Neural cell (in vitro differentiated cells): ENCODE measurements around the gene ATP13A2. TPM values are rescaled to one million over a fixed set of nuclear protein-coding genes. Genes with fewer than 3 reads are reported as not detected.

Experiments
- H2AFZ ChIP-seq: fragments of 200-600, 300-800 bp; sonication (generic), shearing (Covaris generic); 2 replicates; pipeline ENCODE4 v1.6.0; 2014; ENCODE audit warnings: low read depth, mild to moderate bottlenecking, antibody characterized with exemption, low read length, moderate library complexity
- H3F3A ChIP-seq: fragments of 200-600 bp; shearing (Covaris generic); 2 replicates; pipeline ENCODE4 v1.6.1; 2016; ENCODE audit warnings: mild to moderate bottlenecking, moderate library complexity, mixed read lengths, antibody characterized with exemption, low read length; ENCODE audit not compliant: insufficient read depth, poor library complexity, severe bottlenecking
- H3K27ac ChIP-seq: fragments of 200-600, 300-800 bp; sonication (generic), shearing (Covaris generic); 2 replicates; pipeline ENCODE4 v1.5.1; 2014; ENCODE audit warnings: mild to moderate bottlenecking, low read length, moderate library complexity
- H3K27me3 ChIP-seq: fragments of 300-800, 200-600 bp; sonication (generic), shearing (Covaris generic); 2 replicates; pipeline ENCODE4 v1.6.0; 2014; ENCODE audit warnings: mild to moderate bottlenecking, low read depth, low read length, moderate library complexity; ENCODE audit not compliant: insufficient read depth
- H3K36me3 ChIP-seq: fragments of 300-800, 200-600 bp; sonication (generic), shearing (Covaris generic); 2 replicates; pipeline ENCODE4 v1.5.1; 2014; ENCODE audit warnings: mild to moderate bottlenecking, antibody characterized with exemption, low read length, moderate library complexity; ENCODE audit not compliant: insufficient read depth
- H3K4me2 ChIP-seq: fragments of 300-800, 200-600 bp; sonication (generic), shearing (Covaris generic); 2 replicates; pipeline ENCODE4 v1.6.0; 2014; ENCODE audit warnings: mild to moderate bottlenecking, low read length
- H3K4me3 ChIP-seq: fragments of 300-800, 200-600 bp; sonication (generic), shearing (Covaris generic); 2 replicates; pipeline ENCODE4 v1.5.1; 2014; ENCODE audit warnings: mild to moderate bottlenecking, low read length, moderate library complexity
- H3K79me2 ChIP-seq: fragments of 200-600 bp; shearing (Covaris generic); replicated peaks from 2 replicates; pipeline ENCODE4 v1.6.0; 2014; ENCODE audit warnings: mild to moderate bottlenecking, low read length, moderate library complexity; ENCODE audit not compliant: insufficient read depth
- H3K9ac ChIP-seq: fragments of 300-800, 200-600 bp; sonication (generic), shearing (Covaris generic); 2 replicates; pipeline ENCODE4 v1.6.1; 2016; ENCODE audit warnings: mild to moderate bottlenecking, low read length, mixed read lengths
- H3K9me2 ChIP-seq: fragments of 200-600 bp; shearing (Covaris generic); 2 replicates; pipeline ENCODE4 v1.6.1; 2016; ENCODE audit warnings: mild to moderate bottlenecking, low read length, mixed read lengths; ENCODE audit not compliant: insufficient read depth
- H3K9me3 ChIP-seq: fragments of 200-600, 300-800 bp; sonication (generic), shearing (Covaris generic); 2 replicates; pipeline ENCODE4 v1.6.1; 2016; ENCODE audit warnings: mild to moderate bottlenecking, mixed run types, low read length, moderate library complexity, mixed read lengths
- H4K20me1 ChIP-seq: fragments of 200-600 bp; shearing (Covaris generic); 2 replicates; pipeline ENCODE4 v1.6.1; 2016; ENCODE audit warnings: mild to moderate bottlenecking, mixed run types; ENCODE audit not compliant: insufficient read depth
- CTCF ChIP-seq: fragments of 450-650 bp; IDR thresholded peaks from 2 replicates; pipeline ENCODE4 v1.5.1; 2014; ENCODE audit warnings: antibody characterized with exemption, mild to moderate bottlenecking, moderate library complexity; ENCODE audit not compliant: poor library complexity, severe bottlenecking
- EP300 ChIP-seq: fragments of 450-650 bp; conservative IDR thresholded peaks from 2 replicates; pipeline ENCODE4 v1.6.1; 2014; ENCODE audit warnings: antibody characterized with exemption, mild to moderate bottlenecking, moderate library complexity; ENCODE audit not compliant: poor library complexity, severe bottlenecking
- EZH2 ChIP-seq: fragments of 200-600, 300-800 bp; shearing (Covaris generic), sonication (generic); IDR thresholded peaks from 2 replicates; pipeline ENCODE4 v1.6.1; 2014; ENCODE audit warnings: antibody characterized with exemption, low read length, borderline replicate concordance, mild to moderate bottlenecking; ENCODE audit not compliant: insufficient read depth, poor library complexity, severe bottlenecking
- MXI1 ChIP-seq: fragments of 450-650 bp; conservative IDR thresholded peaks from 2 replicates; pipeline ENCODE4 v1.6.1; 2014; ENCODE audit warnings: antibody characterized with exemption, mild to moderate bottlenecking; ENCODE audit not compliant: poor library complexity, severe bottlenecking
- POLR2AphosphoS5 ChIP-seq: IDR thresholded peaks from 2 replicates; pipeline ENCODE4 v1.6.1; 2012
- RAD21 ChIP-seq: fragments of 450-650 bp; conservative IDR thresholded peaks from 2 replicates; pipeline ENCODE4 v1.6.1; 2014; ENCODE audit warnings: antibody characterized with exemption, mild to moderate bottlenecking, moderate library complexity
- REST ChIP-seq: IDR thresholded peaks from 2 replicates; pipeline ENCODE4 v1.6.1; 2012; ENCODE audit warnings: borderline replicate concordance
- SMC3 ChIP-seq: fragments of 450-650 bp; conservative IDR thresholded peaks from 2 replicates; pipeline ENCODE4 v1.6.1; 2014; ENCODE audit warnings: antibody characterized with exemption, mild to moderate bottlenecking, moderate library complexity; ENCODE audit not compliant: poor library complexity
- TAF1 ChIP-seq: IDR thresholded peaks from 2 replicates; pipeline ENCODE4 v1.6.1; 2012; ENCODE audit warnings: low read depth
- polyA plus RNA-seq: library from polyadenylated mRNA; depleted of rRNA; stranded (reverse); fragments of >200 nt; gene quantifications from 2 replicates; pipeline ENCODE4 v1.2.3, GENCODE V29; 2014

The ATP13A2 gene
- polyA plus RNA-seq, 1 donor from 2014 or later: 43.3 TPM

GRCh38 chr1:17014671-17015567 lies 3.2 kb upstream of the ATP13A2 start:
- no peak for TF ChIP-seq TAF1
- no peak for TF ChIP-seq EP300
- H4K20me1 ChIP-seq: no peaks in the 10 kb centered on the region
- H3K79me2 ChIP-seq: peaks cover 5% of the 10 kb centered on the region
- H3K4me2 ChIP-seq: no peak overlapping the region
- H3K9me2 ChIP-seq: no peaks in the 10 kb centered on the region
- H2AFZ ChIP-seq: no peak overlapping the region
- H3K36me3 ChIP-seq: peaks cover 10% of the 10 kb centered on the region
- no peaks in the 10 kb centered on the region for H3F3A ChIP-seq
- no peaks in the 10 kb centered on the region for H3K27me3 ChIP-seq
- no peaks in the 10 kb centered on the region for H3K9me3 ChIP-seq
- no peak overlapping the region for H3K4me3 ChIP-seq
- H3K9ac ChIP-seq: no peak overlapping the region
- no peak overlapping the region for H3K27ac ChIP-seq

GRCh38 chr1:17013491-17014320 lies 2.0 kb upstream of the ATP13A2 start:
- Histone ChIP-seq H3K4me3 (no peak overlapping the region), H3K79me2 (peaks cover 8% of the 10 kb centered on the region), H3F3A (no peaks in the 10 kb centered on the region), H3K9me3 (no peaks in the 10 kb centered on the region), H3K9ac (no peak overlapping the region), H3K9me2 (no peaks in the 10 kb centered on the region), H2AFZ (no peak overlapping the region), H3K27me3 (no peaks in the 10 kb centered on the region), H4K20me1 (no peaks in the 10 kb centered on the region), H3K4me2 (no peak overlapping the region), H3K36me3 (peaks cover 4% of the 10 kb centered on the region), H3K27ac (no peak overlapping the region)
- TF ChIP-seq POLR2AphosphoS5: no peak
- TF ChIP-seq EZH2: no peak
- TF ChIP-seq RAD21: no peak
- TF ChIP-seq REST: no peak
- TF ChIP-seq TAF1: no peak
- TF ChIP-seq CTCF: no peak
- TF ChIP-seq MXI1: no peak
- no peak for TF ChIP-seq SMC3
- no peak for TF ChIP-seq EP300
